Fibroblast of lung (primary cell): ENCODE data around the gene MYO1D. TPM values are rescaled to one million over a fixed set of nuclear protein-coding genes. Genes with fewer than 3 reads are reported as not detected.

ENCODE experiments used
- DNase-seq, 2 donors: peaks; one replicate each; pipeline versions ENCODE4 v3.0.0 to v3.0.0-alpha.2; 2010; ENCODE audit warnings: low read depth in 2 of 2
- H2AFZ ChIP-seq: 2 replicates; pipeline ENCODE4 v1.5.1; 2012; ENCODE audit warnings: low read length, control low read depth, inconsistent platforms
- H3K27ac ChIP-seq: 2 replicates; pipeline ENCODE4 v1.5.1; 2011; ENCODE audit warnings: low read length, control low read depth; ENCODE audit not compliant: insufficient read depth
- H3K27me3 ChIP-seq: 2 replicates; pipeline ENCODE4 v1.5.1; 2011; ENCODE audit warnings: mild to moderate bottlenecking, low read length; ENCODE audit not compliant: control insufficient read depth, insufficient read depth
- H3K36me3 ChIP-seq: 2 replicates; pipeline ENCODE4 v1.5.1; 2011; ENCODE audit warnings: low read length; ENCODE audit not compliant: control insufficient read depth, insufficient read depth
- H3K4me1 ChIP-seq: 2 replicates; pipeline ENCODE4 v1.5.1; 2011; ENCODE audit warnings: low read length; ENCODE audit not compliant: control insufficient read depth, insufficient read depth; ENCODE audit errors: extremely low read depth
- H3K4me2 ChIP-seq: 2 replicates; pipeline ENCODE4 v1.5.1; 2011; ENCODE audit warnings: low read length, control low read depth; ENCODE audit not compliant: insufficient read depth; ENCODE audit errors: extremely low read depth
- H3K4me3 ChIP-seq, 4 experiments: fragments of 200-600 bp in 1 of 4; sonication (generic) in 1 of 4; replicated peaks in 1 of 4; 2 replicates each; pipeline ENCODE4 v1.5.1; 2011 to 2016; ENCODE audit warnings: low read length in 4 of 4, low read depth in 3 of 4, mild to moderate bottlenecking in 3 of 4, control low read depth in 2 of 4, inconsistent platforms in 1 of 4, mixed read lengths in 1 of 4; ENCODE audit not compliant: insufficient read depth in 1 of 4; ENCODE audit errors: control extremely low read depth in 1 of 4
- H3K79me2 ChIP-seq: 2 replicates; pipeline ENCODE4 v1.5.1; 2012; ENCODE audit warnings: mild to moderate bottlenecking, low read length, inconsistent platforms; ENCODE audit not compliant: control insufficient read depth, insufficient read depth
- H3K9ac ChIP-seq: 2 replicates; pipeline ENCODE4 v1.5.1; 2011; ENCODE audit warnings: mild to moderate bottlenecking, low read length, control low read depth; ENCODE audit not compliant: insufficient read depth
- H3K9me3 ChIP-seq: 2 replicates; pipeline ENCODE4 v1.5.1; 2012; ENCODE audit warnings: low read depth, low read length; ENCODE audit not compliant: control insufficient read depth, insufficient read depth
- H4K20me1 ChIP-seq: 2 replicates; pipeline ENCODE4 v1.5.1; 2011; ENCODE audit warnings: low read length; ENCODE audit not compliant: control insufficient read depth, insufficient read depth; ENCODE audit errors: extremely low read depth
- EZH2 ChIP-seq: IDR thresholded peaks from 2 replicates; pipeline ENCODE4 v1.5.1; 2012; ENCODE audit warnings: low read length, control low read depth, mild to moderate bottlenecking; ENCODE audit errors: missing control alignments
- polyA plus RNA-seq, 2 donors: library from polyadenylated mRNA; depleted of rRNA in 1 of 2; stranded (reverse) in 1 of 2; unstranded in 1 of 2; fragments of >200 nt; gene quantifications; 2 replicates each; pipeline ENCODE4 v1.2.1, GENCODE V29; 2011 to 2012; ENCODE audit warnings: missing spikeins in 1 of 2
- total RNA-seq: library from RNA; depleted of rRNA; stranded (reverse); fragments of >200 nt; gene quantifications from 2 replicates; pipeline ENCODE4 v1.2.1, GENCODE V29; 2014
- TF ChIP-seq, protein P1 (sequence below), 2 donors: IDR thresholded peaks in 1 of 2; conservative IDR thresholded peaks in 1 of 2; 1 replicate in 1 of 2; 2 replicates in 1 of 2; pipeline ENCODE4 v1.5.1; 2011 to 2012; ENCODE audit warnings: low read length in 2 of 2, control low read depth in 1 of 2, inconsistent platforms in 1 of 2, low read depth in 1 of 2, mild to moderate bottlenecking in 1 of 2

MYO1D gene
- total and polyA plus RNA-seq, 2 donors (not counting 1 experiment from before 2014, with no cell fraction given), result 35.0 to 46.6 TPM

DNA sequence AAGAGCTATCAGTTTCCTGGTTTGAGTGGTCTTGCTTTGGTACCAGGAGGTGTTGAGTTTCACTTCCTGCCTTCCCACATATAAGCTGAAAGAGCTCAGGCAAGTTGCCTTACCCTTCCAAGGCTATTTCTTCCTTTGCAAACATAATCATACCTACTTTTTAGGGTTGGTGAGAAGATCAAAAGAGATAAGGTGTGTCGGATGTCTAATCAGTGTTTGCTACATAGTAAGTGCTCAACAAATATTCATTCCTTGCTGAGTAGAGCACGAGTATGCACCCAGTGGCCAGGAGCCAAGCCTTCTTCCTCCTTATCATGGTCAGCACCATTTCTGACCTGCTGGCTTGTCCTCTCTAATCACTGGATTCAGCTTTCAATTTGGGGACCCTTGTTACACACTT is 38.3 kb upstream of the MYO1D start:
- no peaks in the 10 kb centered on the region for H3K9me3 ChIP-seq
- no peaks in the 10 kb centered on the region for H3K27me3 ChIP-seq
- H3K4me1 ChIP-seq, result peaks cover 4% of the 10 kb centered on the region
- H3K79me2 ChIP-seq, result no peaks in the 10 kb centered on the region
- H3K36me3 ChIP-seq, result no peaks in the 10 kb centered on the region
- no peak for DNase-seq
- no peak overlapping the region for H3K4me2 ChIP-seq
- H3K4me3 ChIP-seq, result no peak overlapping the region
- no peak overlapping the region for H2AFZ ChIP-seq
- no peak for TF ChIP-seq EZH2
- TF ChIP-seq, protein P1, sequence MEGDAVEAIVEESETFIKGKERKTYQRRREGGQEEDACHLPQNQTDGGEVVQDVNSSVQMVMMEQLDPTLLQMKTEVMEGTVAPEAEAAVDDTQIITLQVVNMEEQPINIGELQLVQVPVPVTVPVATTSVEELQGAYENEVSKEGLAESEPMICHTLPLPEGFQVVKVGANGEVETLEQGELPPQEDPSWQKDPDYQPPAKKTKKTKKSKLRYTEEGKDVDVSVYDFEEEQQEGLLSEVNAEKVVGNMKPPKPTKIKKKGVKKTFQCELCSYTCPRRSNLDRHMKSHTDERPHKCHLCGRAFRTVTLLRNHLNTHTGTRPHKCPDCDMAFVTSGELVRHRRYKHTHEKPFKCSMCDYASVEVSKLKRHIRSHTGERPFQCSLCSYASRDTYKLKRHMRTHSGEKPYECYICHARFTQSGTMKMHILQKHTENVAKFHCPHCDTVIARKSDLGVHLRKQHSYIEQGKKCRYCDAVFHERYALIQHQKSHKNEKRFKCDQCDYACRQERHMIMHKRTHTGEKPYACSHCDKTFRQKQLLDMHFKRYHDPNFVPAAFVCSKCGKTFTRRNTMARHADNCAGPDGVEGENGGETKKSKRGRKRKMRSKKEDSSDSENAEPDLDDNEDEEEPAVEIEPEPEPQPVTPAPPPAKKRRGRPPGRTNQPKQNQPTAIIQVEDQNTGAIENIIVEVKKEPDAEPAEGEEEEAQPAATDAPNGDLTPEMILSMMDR (conservative IDR thresholded peaks at IDR 0.05 in 1 of 2, IDR thresholded peaks at IDR 0.05 in 1 of 2; ENCODE audit: low read depth in 1 of 2, low read length in 2 of 2), result no peak
- no peaks in the 10 kb centered on the region for H4K20me1 ChIP-seq
- H3K27ac ChIP-seq, result no peak overlapping the region
- H3K9ac ChIP-seq, result no peak overlapping the region

DNA sequence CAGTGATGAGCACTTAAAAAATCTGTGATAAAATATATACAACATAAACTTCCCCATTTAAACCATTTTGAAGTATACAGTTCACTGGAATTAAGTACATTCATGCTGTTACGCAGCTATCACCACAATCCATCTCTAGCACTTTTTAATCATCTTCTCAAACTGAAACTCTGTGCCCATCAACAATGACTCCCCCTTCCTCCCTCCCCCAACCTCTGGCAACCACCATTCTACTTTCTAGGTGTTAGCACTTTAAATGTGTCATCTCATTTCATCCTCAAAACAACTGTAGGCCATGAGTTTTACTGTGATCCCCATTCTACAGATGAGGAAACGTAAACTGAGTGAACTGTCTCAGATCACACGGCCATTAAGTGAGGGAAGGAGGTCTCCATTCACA is 37.3 kb upstream of the MYO1D start:
- Histone ChIP-seq H3K4me1 (peaks cover 4% of the 10 kb centered on the region), H3K27ac (no peak overlapping the region), H3K4me3 (no peak overlapping the region), H3K79me2 (no peaks in the 10 kb centered on the region), H3K27me3 (no peaks in the 10 kb centered on the region), H3K36me3 (no peaks in the 10 kb centered on the region), H3K4me2 (no peak overlapping the region), H3K9ac (no peak overlapping the region), H4K20me1 (no peaks in the 10 kb centered on the region), H2AFZ (no peak overlapping the region), H3K9me3 (no peaks in the 10 kb centered on the region)
- DNase-seq, result no peak
- TF ChIP-seq, protein P1 (conservative IDR thresholded peaks at IDR 0.05 in 1 of 2, IDR thresholded peaks at IDR 0.05 in 1 of 2; ENCODE audit: low read depth in 1 of 2, low read length in 2 of 2), result no peak
- TF ChIP-seq EZH2, result no peak

DNA sequence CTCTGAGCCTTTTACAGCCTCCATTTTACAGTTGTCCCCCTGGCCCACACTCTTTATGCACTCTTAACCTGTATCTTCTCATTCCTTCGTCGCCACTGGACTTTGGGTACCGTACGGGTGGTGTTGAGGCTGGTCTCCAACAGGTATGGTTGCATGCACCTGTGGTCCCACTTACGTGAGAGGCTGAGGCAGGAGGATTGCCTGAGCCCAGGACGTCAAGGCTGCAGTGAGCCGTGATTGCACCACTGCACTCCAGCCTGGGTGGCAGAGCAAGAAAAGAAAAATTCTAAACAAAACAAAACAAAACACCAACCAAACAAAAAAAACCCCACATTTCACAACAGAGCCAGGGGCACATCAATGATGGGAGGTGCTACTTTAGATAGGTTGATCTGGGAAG is 36.7 kb upstream of the MYO1D start:
- no peaks in the 10 kb centered on the region for H3K79me2 ChIP-seq

More for the DNA sequence above, 36.7 kb upstream of the MYO1D start:
- no peak for DNase-seq
- no peak overlapping the region for H3K4me2 ChIP-seq
- peaks cover 4% of the 10 kb centered on the region for H3K4me1 ChIP-seq
- no peak overlapping the region for H3K9ac ChIP-seq
- H3K9me3 ChIP-seq, result no peaks in the 10 kb centered on the region
- no peaks in the 10 kb centered on the region for H3K36me3 ChIP-seq
- no peak overlapping the region for H3K4me3 ChIP-seq
- H3K27ac ChIP-seq, result no peak overlapping the region
- no peaks in the 10 kb centered on the region for H4K20me1 ChIP-seq
- no peaks in the 10 kb centered on the region for H3K27me3 ChIP-seq
- TF ChIP-seq, protein P1 (conservative IDR thresholded peaks at IDR 0.05 in 1 of 2, IDR thresholded peaks at IDR 0.05 in 1 of 2; ENCODE audit: low read depth in 1 of 2, low read length in 2 of 2), result no peak
- no peak for TF ChIP-seq EZH2
- H2AFZ ChIP-seq, result no peak overlapping the region
